Liver (tissue), 9 donors: ENCODE measurements around the gene ARHGAP35. TPM values are rescaled to one million over a fixed set of nuclear protein-coding genes. Genes with fewer than 3 reads are reported as not detected.

ENCODE experiments used
- DNase-seq: peaks from one replicate; pipeline ENCODE4 v3.0.0-alpha.2; 2017; ENCODE audit warnings: low spot score
- H3K27ac ChIP-seq, 2 donors: one replicate each; pipeline ENCODE4 v1.7.0; 2013; ENCODE audit warnings: inconsistent platforms in 2 of 2, low read length in 2 of 2, control low read depth in 1 of 2, low read depth in 1 of 2, mild to moderate bottlenecking in 1 of 2
- H3K27me3 ChIP-seq, 4 donors: one replicate each; pipeline versions ENCODE4 v1.6.1 to v1.7.0; 2013; ENCODE audit warnings: low read length in 3 of 4, inconsistent platforms in 1 of 4, mild to moderate bottlenecking in 1 of 4, moderate library complexity in 1 of 4; ENCODE audit not compliant: control insufficient read depth in 4 of 4, insufficient read depth in 4 of 4
- H3K36me3 ChIP-seq, 4 donors: one replicate each; pipeline versions ENCODE4 v1.6.1 to v1.7.0; 2013; ENCODE audit warnings: low read length in 3 of 4, mild to moderate bottlenecking in 3 of 4, low read depth in 1 of 4, moderate library complexity in 1 of 4; ENCODE audit not compliant: control insufficient read depth in 4 of 4, insufficient read depth in 3 of 4
- H3K4me1 ChIP-seq, 4 donors: one replicate each; pipeline versions ENCODE4 v1.6.1 to v1.7.0; 2013; ENCODE audit warnings: low read length in 3 of 4, mild to moderate bottlenecking in 3 of 4, moderate library complexity in 1 of 4; ENCODE audit not compliant: control insufficient read depth in 4 of 4, insufficient read depth in 4 of 4
- H3K4me3 ChIP-seq, 3 donors: one replicate each; pipeline versions ENCODE4 v1.6.1 to v1.7.0; 2013; ENCODE audit warnings: low read length in 3 of 3, control low read depth in 1 of 3, low read depth in 1 of 3, mild to moderate bottlenecking in 1 of 3
- H3K9ac ChIP-seq, 2 donors: one replicate each; pipeline ENCODE4 v1.7.0; 2013; ENCODE audit warnings: low read length in 2 of 2, mild to moderate bottlenecking in 2 of 2, moderate library complexity in 2 of 2, control low read depth in 1 of 2, low read depth in 1 of 2
- H3K9me3 ChIP-seq, 4 donors: one replicate each; pipeline versions ENCODE4 v1.6.1 to v1.7.0; 2013; ENCODE audit warnings: low read length in 3 of 4; ENCODE audit not compliant: control insufficient read depth in 4 of 4
- ATF3 ChIP-seq: IDR thresholded peaks from 2 replicates; pipeline ENCODE4 v1.6.1; 2016; ENCODE audit warnings: antibody characterized with exemption
- CTCF ChIP-seq: fragments of 150-350 bp; IDR thresholded peaks from 2 replicates; pipeline ENCODE4 v1.5.1; 2017; ENCODE audit warnings: improper control_type of control experiment, low read depth, low read length; ENCODE audit not compliant: missing input control
- EGR1 ChIP-seq, 2 donors: IDR thresholded peaks; 2 replicates each; pipeline ENCODE4 v1.6.1; 2016 to 2018; ENCODE audit warnings: antibody characterized with exemption in 2 of 2, low read depth in 2 of 2
- FOXA1 ChIP-seq: IDR thresholded peaks from 2 replicates; pipeline ENCODE4 v1.6.1; 2016; ENCODE audit warnings: antibody characterized with exemption
- FOXA2 ChIP-seq: IDR thresholded peaks from 2 replicates; pipeline ENCODE4 v1.6.1; 2016; ENCODE audit warnings: antibody characterized with exemption
- GABPA ChIP-seq, 2 donors: IDR thresholded peaks in 1 of 2; conservative IDR thresholded peaks in 1 of 2; 2 replicates each; pipeline ENCODE4 v1.6.1; 2016; ENCODE audit warnings: antibody characterized with exemption in 2 of 2, mild to moderate bottlenecking in 1 of 2, moderate library complexity in 1 of 2
- HNF4A ChIP-seq, 2 donors: conservative IDR thresholded peaks; 2 replicates each; pipeline ENCODE4 v1.6.1; 2016; ENCODE audit warnings: antibody characterized with exemption in 2 of 2, mild to moderate bottlenecking in 2 of 2
- HNF4G ChIP-seq: IDR thresholded peaks from 2 replicates; pipeline ENCODE4 v1.6.1; 2016; ENCODE audit warnings: antibody characterized with exemption
- JUND ChIP-seq, 2 donors: IDR thresholded peaks; 2 replicates each; pipeline ENCODE4 v1.6.1; 2016; ENCODE audit warnings: antibody characterized with exemption in 2 of 2
- MAX ChIP-seq: IDR thresholded peaks from 2 replicates; pipeline ENCODE4 v1.6.1; 2016; ENCODE audit warnings: antibody characterized with exemption
- NR2F2 ChIP-seq: IDR thresholded peaks from 2 replicates; pipeline ENCODE4 v1.6.1; 2016; ENCODE audit warnings: antibody characterized with exemption
- RAD21 ChIP-seq, 2 donors: IDR thresholded peaks; 2 replicates each; pipeline ENCODE4 v1.6.1; 2016; ENCODE audit warnings: antibody characterized with exemption in 2 of 2, mild to moderate bottlenecking in 2 of 2
- REST ChIP-seq: IDR thresholded peaks from 2 replicates; pipeline ENCODE4 v1.6.1; 2016; ENCODE audit warnings: antibody characterized with exemption, mild to moderate bottlenecking
- RXRA ChIP-seq, 2 donors: IDR thresholded peaks; 2 replicates each; pipeline ENCODE4 v1.6.1; 2017 to 2018; ENCODE audit warnings: antibody characterized with exemption in 2 of 2, mild to moderate bottlenecking in 1 of 2
- SP1 ChIP-seq: IDR thresholded peaks from 2 replicates; pipeline ENCODE4 v1.6.1; 2018; ENCODE audit warnings: antibody characterized with exemption, mild to moderate bottlenecking
- TAF1 ChIP-seq: conservative IDR thresholded peaks from 2 replicates; pipeline ENCODE4 v1.6.1; 2016; ENCODE audit warnings: antibody characterized with exemption, mild to moderate bottlenecking
- YY1 ChIP-seq: IDR thresholded peaks from 2 replicates; pipeline ENCODE4 v1.6.1; 2016; ENCODE audit warnings: antibody characterized with exemption, mild to moderate bottlenecking
- ZBTB33 ChIP-seq: IDR thresholded peaks from 2 replicates; pipeline ENCODE4 v1.6.1; 2016; ENCODE audit warnings: antibody characterized with exemption
- WGBS: extraction: QIAGEN DNeasy Blood & Tissue Kit; methylation state at CpG from one replicate; pipeline ENCODE4 v1.1.7; 2013; 5-methylcytosine and 5-hydroxymethylcytosine counted together
- polyA plus RNA-seq, 2 donors: library from polyadenylated mRNA; stranded (reverse) in 1 of 2; unstranded in 1 of 2; fragments of 200-250 nt in 1 of 2; fragments of >200 nt in 1 of 2; fragmentation: Nextera tagmentation in 1 of 2; extraction: Ambion mirVana in 1 of 2; gene quantifications; one replicate each; pipeline versions ENCODE4 v1.2.1 to v1.2.3, GENCODE V29; 2013 to 2015
- total RNA-seq, 2 donors: library from RNA; depleted of rRNA; stranded (reverse); fragments of >200 nt; gene quantifications; one replicate each; pipeline ENCODE4 v1.2.3, GENCODE V29; 2014
- donor health status: healthy.
- donor health status: healthy.
- donor health status: healthy.
- donor health status: healthy.
- donor health status: healthy.

ARHGAP35 gene
- total and polyA plus RNA-seq, 4 donors, result 15.5 to 49.2 (median 21.7) TPM

GRCh38 chr19:46825731-46826055, 35.1 kb upstream of the ARHGAP35 start:
- Histone ChIP-seq H3K4me1 (no peaks in the 10 kb centered on the region), H3K27me3 (no peaks in the 10 kb centered on the region), H3K27ac (no peak overlapping the region), H3K9me3 (no peaks in the 10 kb centered on the region), H3K4me3 (no peak overlapping the region), H3K9ac (no peak overlapping the region), H3K36me3 (no peaks in the 10 kb centered on the region)
- TF ChIP-seq RXRA (IDR thresholded peaks at IDR 0.05) (no peak), FOXA1 (no peak), TAF1 (no peak), EGR1 (IDR thresholded peaks at IDR 0.05; ENCODE audit: low read depth in 2 of 2) (no peak), ATF3 (no peak), FOXA2 (no peak), GABPA (IDR thresholded peaks at IDR 0.05 in 1 of 2, conservative IDR thresholded peaks at IDR 0.05 in 1 of 2) (no peak), HNF4A (conservative IDR thresholded peaks at IDR 0.05) (no peak), REST (no peak), MAX (no peak), YY1 (no peak), RAD21 (IDR thresholded peaks at IDR 0.05) (no peak)
- no peak for DNase-seq
- WGBS, result 92% methylated on average over 5 of the region's 5 CpGs

- DNase-seq, result no peak
- Histone ChIP-seq H3K4me1 (no peaks in the 10 kb centered on the region), H3K27me3 (no peaks in the 10 kb centered on the region), H3K36me3 (no peaks in the 10 kb centered on the region), H3K9ac (no peak overlapping the region), H3K9me3 (no peaks in the 10 kb centered on the region), H3K4me3 (no peak overlapping the region), H3K27ac (no peak overlapping the region)
- no peak for TF ChIP-seq GABPA (IDR thresholded peaks at IDR 0.05 in 1 of 2, conservative IDR thresholded peaks at IDR 0.05 in 1 of 2)
- no peak for TF ChIP-seq MAX
- TF ChIP-seq FOXA1, result no peak
- 87% methylated on average over 5 of the region's 5 CpGs for WGBS
Measured at GRCh38 chr19:46828484-46828883, 32.3 kb upstream of the ARHGAP35 start.

GRCh38 chr19:46830864-46831263, 29.9 kb upstream of the ARHGAP35 start:
- 94% methylated on average over 2 of the region's 2 CpGs for WGBS
- Histone ChIP-seq H3K9me3 (no peaks in the 10 kb centered on the region), H3K27me3 (no peaks in the 10 kb centered on the region), H3K9ac (no peak overlapping the region), H3K27ac (no peak overlapping the region), H3K36me3 (no peaks in the 10 kb centered on the region), H3K4me1 (no peaks in the 10 kb centered on the region), H3K4me3 (no peak overlapping the region)
- no peak for DNase-seq
- TF ChIP-seq HNF4A (conservative IDR thresholded peaks at IDR 0.05) (no peak), FOXA2 (no peak), EGR1 (IDR thresholded peaks at IDR 0.05; ENCODE audit: low read depth in 2 of 2) (no peak), MAX (no peak), NR2F2 (no peak), RAD21 (IDR thresholded peaks at IDR 0.05) (no peak), SP1 (no peak), TAF1 (no peak), RXRA (IDR thresholded peaks at IDR 0.05) (no peak), JUND (IDR thresholded peaks at IDR 0.05) (no peak), YY1 (no peak), ZBTB33 (no peak), CTCF (no peak), HNF4G (no peak), GABPA (IDR thresholded peaks at IDR 0.05 in 1 of 2, conservative IDR thresholded peaks at IDR 0.05 in 1 of 2) (no peak)
